ENCODE measurements around the gene TMED7.

Gene TMED7

DNA sequence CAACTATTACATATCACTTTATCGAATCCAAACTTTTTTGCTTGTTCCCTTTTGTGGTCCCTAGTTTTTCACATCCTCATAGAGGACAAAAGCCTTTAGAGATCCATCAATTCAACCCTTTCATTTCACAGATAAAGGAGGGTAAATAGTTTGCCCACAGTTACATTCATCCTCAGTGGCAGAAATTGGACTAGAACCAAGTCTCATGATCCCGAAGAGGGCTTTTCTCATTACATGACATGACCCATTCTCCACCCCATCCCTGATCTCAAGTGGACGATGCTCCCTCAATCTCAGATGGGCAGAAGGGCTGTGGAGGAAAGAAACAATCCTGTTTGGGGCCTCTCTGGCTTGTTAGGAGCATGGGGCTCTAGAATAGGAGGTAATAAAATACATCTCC, 46.6 kb downstream of the TMED7 start:
- no peak for DNase-seq

DNA sequence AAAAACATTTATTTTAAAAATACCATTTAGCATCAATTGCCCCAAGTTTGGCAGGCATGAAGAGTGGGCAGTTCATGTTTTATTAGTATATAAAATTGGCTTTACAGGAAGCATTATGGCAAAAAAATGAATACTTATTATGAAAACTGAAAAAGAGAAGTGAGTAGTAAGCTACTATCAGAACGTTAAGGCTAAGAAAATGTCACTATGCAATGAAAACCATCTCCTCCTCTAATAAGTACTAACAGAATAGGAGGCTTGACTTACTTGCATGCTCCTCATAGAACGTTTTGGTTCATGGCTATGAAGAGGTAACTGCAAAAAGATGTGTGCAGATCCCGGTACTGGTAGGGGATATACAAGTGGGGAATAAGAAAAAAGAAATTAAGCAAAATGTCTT, 47.2 kb downstream of the TMED7 start:
- no peak for DNase-seq

DNA sequence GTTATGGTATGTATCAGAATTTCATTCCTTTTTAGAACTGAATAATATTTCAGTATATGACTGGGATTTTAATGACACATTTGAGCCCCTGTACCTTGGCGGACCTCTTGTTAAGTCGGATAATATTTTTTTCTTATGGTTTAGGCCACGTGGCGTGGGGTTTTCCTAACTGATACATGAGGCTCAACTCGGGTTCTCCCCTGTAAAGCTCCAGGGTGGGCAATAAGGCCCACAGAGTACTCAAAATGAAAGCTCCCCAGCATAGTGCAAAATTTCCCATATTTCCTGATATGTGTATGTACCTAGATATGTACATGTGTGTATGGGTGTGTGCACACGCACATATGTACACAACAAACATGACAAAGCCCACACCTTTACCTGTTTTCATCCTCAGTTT, 48.1 kb downstream of the TMED7 start:
- no peak for DNase-seq

DNA sequence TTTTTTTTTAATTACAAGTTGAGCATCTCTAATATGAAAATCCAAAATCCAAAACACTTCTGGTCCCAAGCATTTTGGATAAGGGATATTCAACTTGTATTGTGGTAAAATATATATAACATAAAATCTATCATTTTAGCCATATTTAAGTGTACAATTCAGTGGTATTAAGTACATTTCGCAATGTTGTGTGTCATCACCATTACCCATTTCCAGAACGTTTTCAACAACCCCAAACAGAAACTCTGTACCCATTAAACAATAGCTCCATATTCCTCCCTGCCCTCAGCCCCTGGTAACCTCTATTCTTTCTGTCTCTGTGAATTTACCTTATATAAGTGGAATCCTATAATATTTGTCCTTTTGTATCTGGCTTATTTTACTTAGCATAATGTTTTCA, 48.5 kb downstream of the TMED7 start:
- no peak for DNase-seq

DNA sequence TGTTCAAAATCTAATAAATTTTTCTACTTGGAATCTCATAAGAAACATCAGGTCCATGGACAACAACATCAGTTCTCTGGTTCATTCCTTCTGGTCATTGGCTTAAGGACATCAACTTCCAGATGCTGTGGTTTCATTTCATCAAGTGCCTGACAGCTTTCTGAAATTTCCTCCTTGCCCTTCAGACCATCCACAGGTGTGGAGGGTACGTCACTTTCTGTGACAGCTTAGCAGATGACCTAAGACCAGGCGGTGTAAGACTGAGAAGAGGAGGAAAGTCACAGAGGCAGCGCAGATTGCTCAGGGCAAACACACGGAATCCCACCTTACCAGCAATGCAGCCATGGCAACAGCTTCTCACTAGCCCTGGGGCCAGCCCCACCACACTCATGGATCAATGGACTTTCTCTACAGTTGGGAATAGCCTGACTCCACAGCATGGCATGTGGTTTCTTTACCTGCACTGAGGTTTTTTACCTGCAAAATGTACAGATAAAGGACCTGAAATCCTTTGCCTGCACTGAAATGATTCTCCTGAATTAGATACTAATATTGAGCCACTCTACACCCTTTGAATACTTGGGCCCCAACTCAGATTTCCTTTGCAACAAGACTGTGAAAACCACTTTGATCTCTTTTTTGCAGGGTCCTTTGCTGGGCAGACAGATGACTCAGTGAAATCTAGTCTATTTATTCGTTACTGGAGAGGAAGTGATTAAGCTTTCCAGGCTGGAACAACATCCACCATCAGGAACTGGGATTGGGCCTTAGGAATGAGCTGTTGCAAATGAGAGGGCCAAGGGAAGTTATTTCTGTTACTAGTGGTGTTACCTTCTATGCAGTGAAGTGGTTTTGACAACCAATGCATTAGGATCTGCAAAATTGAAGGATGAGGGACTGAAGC, 50.4 kb downstream of the TMED7 start:
- DNase-seq: no peak

DNA sequence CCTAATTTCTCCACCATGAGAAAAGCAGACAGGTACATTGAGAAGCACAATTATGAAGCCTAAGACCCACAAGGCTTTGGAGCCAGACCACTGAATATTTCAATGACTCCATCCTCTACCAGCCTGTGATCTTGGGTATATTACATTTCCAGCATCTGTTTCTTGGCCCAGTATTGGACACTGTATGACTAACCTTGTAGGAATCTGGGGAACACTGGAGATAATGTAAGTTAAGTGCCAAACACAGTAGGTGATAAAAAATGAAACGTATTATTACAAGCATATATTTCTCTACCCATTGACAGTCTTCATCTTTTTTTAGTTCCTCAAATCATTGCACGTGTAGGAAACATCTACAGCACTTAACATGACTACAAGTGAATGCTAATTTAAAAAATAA, 52.7 kb downstream of the TMED7 start:
- DNase-seq: no peak

DNA sequence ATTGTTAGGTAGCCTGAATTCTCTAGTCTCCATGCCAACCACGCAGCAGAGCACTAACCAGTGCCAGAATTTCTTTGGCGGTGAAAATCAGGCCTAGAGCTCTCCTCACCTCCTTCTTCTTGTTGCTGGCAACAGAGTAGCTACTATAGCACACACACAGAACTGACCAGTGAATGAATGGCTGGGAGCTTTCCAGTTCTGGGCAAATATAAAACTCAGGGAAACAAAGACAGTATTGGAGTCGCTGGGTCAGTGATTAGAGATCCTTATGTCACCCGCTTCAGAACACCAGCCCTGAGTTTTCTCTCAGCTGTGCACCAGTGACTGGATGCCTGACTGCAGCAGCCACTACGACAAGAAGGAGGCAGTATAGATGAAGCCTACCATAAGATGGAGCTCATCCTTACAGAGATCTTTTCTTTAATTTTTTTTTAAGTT, 54.4 kb downstream of the TMED7 start:
- no peak for DNase-seq

- no peak for DNase-seq
Measured at GRCh38 chr5:115568668-115569067, 57.2 kb downstream of the TMED7 start.

- no peak for DNase-seq
Measured at GRCh38 chr5:115565233-115565632, 60.6 kb downstream of the TMED7 start.

Data from stimulated activated CD8-positive, alpha-beta memory T cell treated with anti-CD3 and anti-CD28 coated beads, Interleukin-4, amount 100 ng/mL, for 48 hours (primary cell).